PC-3 (cell line): Measurements from ENCODE around the gene PRSS3. TPM values are rescaled to one million over a fixed set of nuclear protein-coding genes. Genes with fewer than 3 reads are reported as not detected.
"Not testable (repeated sequence)": the region's sequence is repeated elsewhere in the genome, so short reads cannot be mapped to it uniquely, and the experiment has no call there.

Source experiments
- ATAC-seq: fragments of 200-7000 bp; cut with Tn5 transposase; 2 replicates; pipeline ENCODE4 v1.9.1; 2020; ENCODE audit warnings: mild to moderate bottlenecking, moderate library complexity
- BruUV-seq: library from RNA; stranded (reverse); fragments of 400-500 nt; replicated peaks from 2 replicates; lab custom pipeline; 2021; lab: Mats Ljungman, UMichigan
- CTCF ChIA-PET: fragments of 300-600 bp; sonication (Branson Sonifier 250); formaldehyde crosslinking; loops from one replicate; lab custom pipeline; 2022; ENCODE audit warnings: antibody characterized with exemption; lab: Charles Lee
- POLR2A ChIA-PET: fragments of 300-600 bp; sonication (Branson Sonifier 250); formaldehyde crosslinking; loops from one replicate; lab custom pipeline; 2022; ENCODE audit warnings: antibody characterized with exemption; ENCODE audit not compliant: unreplicated experiment; lab: Charles Lee
- DNase-seq: peaks from one replicate; pipeline ENCODE4 v3.0.0-alpha.2; 2015
- H2AFZ ChIP-seq: fragments of 300-600 bp; sonication (generic); 2 replicates; pipeline ENCODE4 v1.6.0; 2016; ENCODE audit warnings: antibody characterized with exemption, low read length
- H3F3A ChIP-seq: fragments of 300-600 bp; sonication (generic); one replicate; pipeline ENCODE4 v1.6.0; 2017; ENCODE audit warnings: antibody characterized with exemption, low read length, control low read depth, mild to moderate bottlenecking; ENCODE audit not compliant: unreplicated experiment
- H3K27ac ChIP-seq: fragments of 300-600 bp; sonication (generic); 2 replicates; pipeline ENCODE4 v1.5.1; 2016; ENCODE audit warnings: mild to moderate bottlenecking, low read length
- H3K27me3 ChIP-seq: fragments of 300-600 bp; sonication (generic); 2 replicates; pipeline ENCODE4 v1.6.1; 2016; ENCODE audit warnings: low read length, mixed read lengths
- H3K36me3 ChIP-seq: fragments of 300-600 bp; sonication (generic); 2 replicates; pipeline ENCODE4 v1.6.1; 2016; ENCODE audit warnings: low read depth, mixed run types, low read length, mixed read lengths
- H3K4me1 ChIP-seq: fragments of 300-600 bp; sonication (generic); 2 replicates; pipeline ENCODE4 v1.5.1; 2016; ENCODE audit warnings: low read length; ENCODE audit not compliant: insufficient read depth
- H3K4me2 ChIP-seq: fragments of 300-600 bp; sonication (generic); 2 replicates; pipeline ENCODE4 v1.6.0; 2016; ENCODE audit warnings: low read length
- H3K4me3 ChIP-seq: fragments of 300-600 bp; sonication (generic); 2 replicates; pipeline ENCODE4 v1.5.1; 2016; ENCODE audit warnings: mild to moderate bottlenecking, low read length, mixed read lengths
- H3K79me2 ChIP-seq: fragments of 300-600 bp; sonication (generic); 2 replicates; pipeline ENCODE4 v1.6.1; 2017; ENCODE audit warnings: low read length, mixed read lengths
- H3K9ac ChIP-seq: fragments of 300-600 bp; sonication (generic); 2 replicates; pipeline ENCODE4 v1.6.0; 2016; ENCODE audit warnings: mild to moderate bottlenecking, low read length
- H3K9me2 ChIP-seq: fragments of 300-600 bp; sonication (generic); replicated peaks from 2 replicates; pipeline ENCODE4 v1.6.1; 2016; ENCODE audit warnings: mixed run types, low read length, mixed read lengths
- H3K9me3 ChIP-seq: fragments of 300-600 bp; sonication (generic); 2 replicates; pipeline ENCODE4 v1.6.1; 2016; ENCODE audit warnings: low read length, mixed read lengths
- H4K20me1 ChIP-seq: fragments of 300-600 bp; sonication (generic); 2 replicates; pipeline ENCODE4 v1.6.1; 2016; ENCODE audit warnings: low read length, mixed read lengths
- CTCF ChIP-seq: fragments of 300-600 bp; sonication (generic); conservative IDR thresholded peaks from 2 replicates; pipeline ENCODE4 v1.5.1; 2017; ENCODE audit warnings: antibody characterized with exemption, low read depth, mild to moderate bottlenecking, low read length
- EZH2 ChIP-seq: fragments of 300-600 bp; sonication (generic); IDR thresholded peaks from one replicate; pipeline ENCODE4 v1.6.1; 2017; ENCODE audit warnings: antibody characterized with exemption, mild to moderate bottlenecking, low read length; ENCODE audit not compliant: unreplicated experiment
- EZH2phosphoT487 ChIP-seq: fragments of 300-600 bp; sonication (generic); IDR thresholded peaks from 2 replicates; pipeline ENCODE4 v1.6.1; 2018; ENCODE audit warnings: mild to moderate bottlenecking, antibody characterized with exemption, low read length, borderline replicate concordance
- intact Hi-C: fragments of 100-400 bp; cut with micrococcal nuclease; formaldehyde crosslinking; loops from 2 replicates; pipeline ENCODE4 v1.9.0; 2023
- total RNA-seq: library from RNA; depleted of rRNA; stranded (reverse); fragments of >200 nt; gene quantifications from 2 replicates; pipeline ENCODE4 v1.2.3, GENCODE V29; 2014

Gene PRSS3
- total RNA-seq, 1 experiment from 2014 or later = 225 TPM

DNA sequence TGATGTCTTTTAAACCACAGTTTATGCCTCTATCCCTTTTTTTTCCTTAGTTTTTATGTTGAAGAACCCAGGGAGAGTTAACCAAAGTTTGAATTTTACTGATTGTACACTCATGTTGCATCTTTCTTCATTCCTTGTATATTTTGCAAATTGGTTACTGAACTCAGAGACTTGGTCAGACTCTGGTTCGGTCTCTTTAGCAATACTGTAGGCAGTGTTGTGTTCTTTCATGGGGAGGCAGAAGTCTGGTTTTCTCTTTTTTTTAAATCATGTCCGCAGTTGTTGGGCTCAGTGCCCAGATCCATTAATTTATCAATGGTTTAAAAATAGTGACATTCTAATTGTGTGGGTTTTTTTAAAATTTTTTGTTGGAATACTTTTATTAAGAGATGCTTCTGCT lies 45.0 kb downstream of the PRSS3 start:
- Histone ChIP-seq H3K4me2 (no peak overlapping the region), H3K9me3 (no peaks in the 10 kb centered on the region), H3K9ac (no peak overlapping the region), H3K27ac (no peak overlapping the region), H3K27me3 (no peaks in the 10 kb centered on the region), H3K4me3 (no peak overlapping the region), H2AFZ (no peak overlapping the region), H3K36me3 (no peaks in the 10 kb centered on the region), H3K4me1 (no peaks in the 10 kb centered on the region), H4K20me1 (peaks cover 31% of the 10 kb centered on the region), H3F3A (no peaks in the 10 kb centered on the region), H3K9me2 (no peaks in the 10 kb centered on the region), H3K79me2 (peaks cover 99% of the 10 kb centered on the region)
- BruUV-seq = no TSS peak
- intact Hi-C loops = no loop called here
- TF ChIP-seq EZH2 = no peak
- TF ChIP-seq EZH2phosphoT487 = no peak
- TF ChIP-seq CTCF = no peak
- DNase-seq (no peak), ATAC-seq (no peak)
- ChIA-PET CTCF (no interaction called here), POLR2A (no interaction called here)

DNA sequence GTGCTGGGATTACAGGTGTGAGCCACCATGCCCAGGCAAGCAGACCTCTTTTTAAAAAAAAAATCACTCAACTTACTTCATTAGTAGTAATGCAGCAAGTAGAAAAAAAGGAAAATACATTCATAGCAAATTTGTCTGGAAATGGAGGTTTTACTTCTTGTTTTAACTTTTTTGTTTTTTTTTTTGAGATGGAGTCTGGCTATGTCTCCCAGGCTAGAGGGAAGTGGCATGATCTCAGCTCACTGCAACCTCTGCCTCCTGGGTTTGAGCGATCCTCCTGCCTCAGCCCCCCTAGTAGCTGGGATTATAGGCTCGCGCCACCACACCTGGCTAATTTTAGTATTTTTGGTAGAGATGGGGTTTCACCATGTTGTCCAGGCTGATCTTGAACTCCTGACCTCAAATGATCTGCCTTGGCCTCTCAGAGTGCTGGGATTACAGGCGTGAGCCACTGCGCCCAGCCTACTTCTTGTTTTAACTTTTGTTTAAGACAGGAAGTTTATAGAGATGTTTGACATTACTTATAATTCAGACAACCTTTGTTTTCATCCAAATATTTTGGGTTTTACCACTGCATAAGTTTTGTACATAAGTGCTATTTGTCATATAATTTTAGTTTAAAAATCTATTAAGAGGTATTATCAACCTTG lies 48.1 kb downstream of the PRSS3 start:
- Histone ChIP-seq H3K27ac (no peak overlapping the region), H3K9ac (no peak overlapping the region), H3K4me2 (no peak overlapping the region), H3K27me3 (no peaks in the 10 kb centered on the region), H3K79me2 (peaks cover 100% of the 10 kb centered on the region), H2AFZ (no peak overlapping the region), H3K9me2 (no peaks in the 10 kb centered on the region), H3K36me3 (no peaks in the 10 kb centered on the region), H3K4me3 (no peak overlapping the region), H3F3A (no peaks in the 10 kb centered on the region), H3K4me1 (peaks cover 16% of the 10 kb centered on the region), H3K9me3 (no peaks in the 10 kb centered on the region), H4K20me1 (peaks cover 26% of the 10 kb centered on the region)
- intact Hi-C loops = no loop called here
- ATAC-seq (no peak), DNase-seq (no peak)
- POLR2A ChIA-PET = no interaction called here
- CTCF ChIA-PET = no interaction called here
- no peak for TF ChIP-seq EZH2phosphoT487
- no TSS peak for BruUV-seq

GRCh38 chr9:33846231-33846630 lies 50.9 kb downstream of the PRSS3 start:
- no TSS peak for BruUV-seq
- Histone ChIP-seq H3K27ac (no peak overlapping the region), H2AFZ (no peak overlapping the region), H3K4me2 (no peak overlapping the region), H3K9me2 (no peaks in the 10 kb centered on the region), H3K27me3 (no peaks in the 10 kb centered on the region), H3K9me3 (no peaks in the 10 kb centered on the region), H4K20me1 (peaks cover 24% of the 10 kb centered on the region), H3K9ac (no peak overlapping the region), H3K4me1 (peaks cover 35% of the 10 kb centered on the region), H3K36me3 (no peaks in the 10 kb centered on the region), H3F3A (peaks cover 6% of the 10 kb centered on the region), H3K4me3 (no peak overlapping the region), H3K79me2 (peaks cover 99% of the 10 kb centered on the region)
- POLR2A ChIA-PET = no interaction called here
- intact Hi-C loops = no loop called here
- no peak for TF ChIP-seq CTCF
- no peak for TF ChIP-seq EZH2
- TF ChIP-seq EZH2phosphoT487 = no peak
- DNase-seq (no peak), ATAC-seq (no peak)
- CTCF ChIA-PET = interaction anchor here (0.7 kb wide), 1 partner anchor 108 kb away, joined by 3 read pairs; no protein-coding TSS in a partner anchor

- H4K20me1 ChIP-seq = peaks cover 18% of the 10 kb centered on the region; the same call in 1 of the 2 replicates
- H3K9me2 ChIP-seq, CTCF ChIA-PET, H3K9me3 ChIP-seq, BruUV-seq, H2AFZ ChIP-seq, H3K9ac ChIP-seq, ATAC-seq, H3F3A ChIP-seq, H3K27ac ChIP-seq, DNase-seq, intact Hi-C loops, H3K27me3 ChIP-seq, H3K36me3 ChIP-seq, H3K4me3 ChIP-seq: not testable (repeated sequence)
- H3K79me2 ChIP-seq = peaks cover 99% of the 10 kb centered on the region
- POLR2A ChIA-PET = interaction anchor here (0.5 kb wide), 1 partner anchor 30 kb away, joined by 13 read pairs; no protein-coding TSS in a partner anchor
- peaks cover 44% of the 10 kb centered on the region for H3K4me1 ChIP-seq
- 0 out of 2 replicates have a peak overlapping the region, but pooled peaks have one; percentile 61 for H3K4me2 ChIP-seq
Observed at GRCh38 chr9:33847894-33848205, 52.5 kb downstream of the PRSS3 start.
